ENCODE data around the gene HELZ.
"Not testable (repeated sequence)": the region's sequence is repeated elsewhere in the genome, so short reads cannot be mapped to it uniquely, and the experiment has no call there.

Gene HELZ

GRCh38 chr17:67142030-67142429 lies 103.0 kb downstream of the HELZ start:
- DNase-seq (ENCODE audit: low read depth in 2 of 2), result not testable (repeated sequence)

DNA sequence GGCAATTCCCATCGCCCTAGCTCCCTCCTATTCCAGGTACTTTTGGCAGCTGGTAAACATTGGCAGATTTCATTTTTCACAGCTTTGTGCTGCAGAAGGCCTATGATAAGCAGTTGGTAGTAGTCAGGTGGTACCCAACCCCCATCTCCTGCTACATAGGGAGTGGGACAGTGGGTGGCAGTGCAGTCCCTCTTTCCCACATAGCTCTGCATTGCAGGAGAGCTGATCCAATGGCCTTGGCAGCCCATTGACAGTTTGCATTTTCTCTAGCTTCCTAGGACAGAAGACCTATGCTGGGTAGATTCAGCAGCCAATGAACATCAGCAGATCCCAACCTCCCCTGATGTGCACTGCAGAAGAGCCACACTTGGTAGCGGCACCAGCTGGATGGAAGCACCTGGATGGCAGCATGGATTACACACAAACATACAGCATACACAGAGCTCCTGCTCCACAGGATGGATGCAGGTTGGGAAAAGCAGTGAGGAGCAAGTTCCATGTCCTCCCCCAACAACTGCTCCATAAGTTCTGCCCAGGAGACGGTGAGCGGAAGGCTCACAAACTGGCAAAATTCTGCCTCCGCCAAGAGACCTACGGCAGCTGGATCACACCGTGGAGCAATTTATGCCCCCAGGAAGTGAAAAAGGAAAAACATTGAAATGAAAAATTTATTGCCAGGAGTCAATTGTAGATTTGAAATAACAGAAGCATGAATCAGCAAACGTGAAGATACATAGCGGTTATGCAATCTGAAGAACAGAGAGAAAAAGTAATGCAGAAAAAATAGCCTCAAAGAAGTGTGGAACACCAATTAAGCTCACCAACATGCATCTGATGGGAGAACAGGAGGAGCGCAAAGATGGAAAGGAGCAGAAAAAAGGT lies 105.0 kb downstream of the HELZ start:
- DNase-seq (ENCODE audit: low read depth in 2 of 2), result no peak

GRCh38 chr17:67139289-67139688 lies 105.7 kb downstream of the HELZ start:
- no peak for DNase-seq (ENCODE audit: low read depth in 2 of 2)

DNA sequence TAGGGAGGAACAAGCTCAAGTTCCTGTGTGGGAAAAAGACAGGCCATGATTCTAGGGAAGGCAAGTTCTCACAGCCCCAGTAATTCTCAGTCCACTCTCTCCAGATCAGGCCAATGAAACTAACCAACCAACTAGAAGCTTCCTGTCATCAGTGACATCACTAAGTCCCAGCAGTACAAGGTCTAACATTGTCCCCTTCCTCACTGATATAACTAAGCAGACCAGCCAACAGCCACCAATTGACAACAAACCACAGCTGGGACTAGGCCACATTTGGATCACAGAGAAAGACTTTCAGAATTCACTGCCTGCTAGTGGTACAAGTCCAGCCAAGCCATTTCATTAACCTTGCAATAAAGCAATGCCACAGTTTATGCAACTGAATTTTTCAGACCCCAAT lies 106.6 kb downstream of the HELZ start:
- DNase-seq (ENCODE audit: low read depth in 2 of 2), result no peak

- no peak for DNase-seq (ENCODE audit: low read depth in 2 of 2)
Observed at GRCh38 chr17:67137860-67138259, 107.1 kb downstream of the HELZ start.

GRCh38 chr17:67137026-67137370 lies 108.0 kb downstream of the HELZ start:
- no peak for DNase-seq (ENCODE audit: low read depth in 2 of 2)

- DNase-seq (ENCODE audit: low read depth in 2 of 2), result no peak
Observed at GRCh38 chr17:67136191-67137025, 108.6 kb downstream of the HELZ start.

GRCh38 chr17:67133161-67133560 lies 111.8 kb downstream of the HELZ start:
- no peak for DNase-seq (ENCODE audit: low read depth in 2 of 2)

DNA sequence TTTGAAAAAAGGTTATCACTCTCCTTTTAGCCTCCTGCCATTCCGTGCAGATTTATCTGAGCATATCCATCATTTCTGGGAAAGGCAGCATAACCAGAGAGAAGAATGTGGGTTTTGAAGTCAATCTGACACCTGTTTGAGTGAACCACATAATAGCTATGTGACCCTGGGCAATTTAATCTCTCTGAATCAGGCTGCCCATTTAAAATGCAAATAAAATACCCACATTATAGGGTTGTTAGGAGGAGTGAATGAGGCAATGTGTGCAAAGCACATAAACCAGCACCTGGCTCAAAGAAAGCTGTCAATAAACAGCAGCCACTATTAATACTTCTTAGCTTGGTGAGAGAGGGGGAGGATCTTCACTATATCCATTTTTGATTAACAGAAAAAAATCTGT lies 112.6 kb downstream of the HELZ start:
- no peak for DNase-seq (ENCODE audit: low read depth in 2 of 2)

DNA sequence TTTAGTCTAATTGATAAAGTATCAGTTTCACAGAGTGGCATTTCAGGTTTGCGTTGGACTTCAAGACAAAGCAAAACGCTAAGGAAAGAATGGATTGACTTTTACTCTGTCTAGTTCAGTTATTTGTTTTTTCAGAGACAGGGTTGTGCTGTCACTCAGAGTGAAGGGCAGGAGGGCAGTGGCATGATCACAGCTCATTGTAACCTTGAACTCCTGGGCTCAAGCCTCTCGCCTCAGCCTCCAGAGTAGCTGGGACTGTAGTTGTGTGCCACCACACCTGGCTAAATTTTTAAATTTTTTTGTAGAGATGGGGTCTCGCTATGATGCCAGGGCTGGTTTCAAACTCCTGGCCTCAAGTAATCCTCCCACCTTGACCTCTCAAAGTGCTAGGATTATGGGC lies 114.2 kb downstream of the HELZ start:
- no peak for DNase-seq (ENCODE audit: low read depth in 2 of 2)

DNA sequence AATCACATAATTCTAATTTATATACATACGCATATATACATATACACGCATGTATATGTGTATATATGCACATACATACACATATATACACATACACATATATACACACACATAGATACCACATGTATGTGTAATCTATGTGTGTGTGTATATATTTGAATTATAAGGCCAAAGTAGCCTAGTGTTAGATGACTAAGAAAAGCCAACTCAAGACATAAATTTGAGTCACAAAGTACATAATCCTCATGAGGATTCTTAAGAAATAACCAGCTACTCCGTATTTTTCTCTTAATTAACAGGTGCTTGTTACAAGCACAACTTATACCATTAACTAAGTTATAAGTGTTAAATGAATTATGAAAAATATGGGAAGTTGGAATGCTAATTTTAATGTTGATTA lies 115.7 kb downstream of the HELZ start:
- no peak for DNase-seq (ENCODE audit: low read depth in 2 of 2)

- no peak for DNase-seq (ENCODE audit: low read depth in 2 of 2)
Observed at GRCh38 chr17:67128700-67129099, 116.3 kb downstream of the HELZ start.

DNA sequence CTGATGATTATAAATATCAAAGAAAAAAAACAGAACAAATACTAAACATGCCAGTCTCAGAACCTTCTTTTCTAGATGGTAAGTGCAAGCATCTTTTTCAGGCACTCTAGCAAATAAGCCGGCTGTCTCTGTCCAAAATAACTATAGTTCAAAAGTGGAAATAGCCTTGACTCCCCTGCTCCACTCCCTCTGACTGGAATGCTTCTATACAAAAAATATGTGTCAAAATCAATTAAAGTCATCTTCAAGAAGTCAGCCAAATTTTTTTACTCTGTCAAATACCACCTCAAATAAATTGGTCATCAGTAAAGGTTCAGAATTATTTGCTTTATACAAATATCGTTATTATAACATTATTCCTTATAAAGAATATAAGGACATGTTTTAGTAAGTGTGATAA lies 117.1 kb downstream of the HELZ start:
- no peak for DNase-seq (ENCODE audit: low read depth in 2 of 2)

- no peak for DNase-seq (ENCODE audit: low read depth in 2 of 2)
Observed at GRCh38 chr17:67126983-67127382, 118.0 kb downstream of the HELZ start.

- DNase-seq (ENCODE audit: low read depth in 2 of 2), result not testable (repeated sequence)
Observed at GRCh38 chr17:67126543-67126942, 118.5 kb downstream of the HELZ start.

DNA sequence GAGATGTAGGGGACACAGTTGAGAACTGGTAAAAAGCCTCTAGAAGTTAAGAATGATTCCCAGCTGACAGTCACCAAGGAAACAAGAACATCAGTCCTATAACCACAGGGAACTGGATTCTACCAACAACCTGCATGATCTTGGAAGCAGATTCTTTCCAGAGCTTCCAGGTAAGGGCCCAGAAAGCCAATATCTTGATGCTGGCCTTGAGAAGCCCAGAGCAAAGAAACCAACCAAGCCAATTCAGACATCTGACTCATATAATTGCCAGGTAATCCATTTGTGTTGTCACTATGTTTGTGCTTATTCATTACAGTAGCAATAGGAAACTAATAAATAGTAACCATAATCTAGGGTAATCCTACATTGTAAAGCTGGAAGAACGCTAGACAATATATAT lies 119.1 kb downstream of the HELZ start:
- DNase-seq (ENCODE audit: low read depth in 2 of 2), result no peak

GRCh38 chr17:67125417-67125816 lies 119.6 kb downstream of the HELZ start:
- DNase-seq (ENCODE audit: low read depth in 2 of 2), result no peak

DNA sequence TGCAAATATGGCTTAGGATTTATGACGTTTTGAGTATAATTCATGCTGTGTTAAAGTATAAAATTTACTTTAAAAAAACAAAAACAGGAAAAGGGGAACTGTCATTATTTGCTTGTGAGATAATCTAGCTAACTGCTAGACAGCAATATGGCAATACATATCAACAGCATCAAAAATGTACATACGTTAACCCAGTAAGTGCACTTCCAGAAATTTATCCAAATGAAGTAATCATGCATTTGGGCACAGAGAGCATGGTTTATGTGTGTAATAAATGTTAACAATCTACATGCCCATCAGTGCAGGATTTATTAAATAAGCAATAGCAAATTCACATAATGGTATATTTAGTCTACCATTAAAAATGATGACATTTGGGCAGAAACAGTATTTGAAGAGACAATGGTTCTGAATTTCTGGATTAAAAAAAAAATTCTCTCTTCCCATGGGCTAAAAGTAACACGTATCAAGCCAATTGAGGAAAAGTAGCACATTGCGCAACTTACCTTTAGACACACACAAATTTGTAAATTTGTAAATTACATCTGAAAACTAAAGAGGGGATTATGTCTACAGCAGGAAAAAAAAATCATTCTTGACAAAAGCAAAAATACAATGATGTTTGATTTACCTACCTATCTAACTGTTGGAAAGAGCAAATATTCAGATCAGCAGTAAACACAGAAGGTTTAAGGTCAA lies 120.4 kb downstream of the HELZ start:
- no peak for DNase-seq (ENCODE audit: low read depth in 2 of 2)

- DNase-seq (ENCODE audit: low read depth in 2 of 2), result no peak
Observed at GRCh38 chr17:67123699-67124098, 121.3 kb downstream of the HELZ start.

- DNase-seq (ENCODE audit: low read depth in 2 of 2), result no peak
Observed at GRCh38 chr17:67121316-67121891, 123.6 kb downstream of the HELZ start.

- no peak for DNase-seq (ENCODE audit: low read depth in 2 of 2)
Observed at GRCh38 chr17:67119102-67119501, 125.9 kb downstream of the HELZ start.

GRCh38 chr17:67116045-67116575 lies 128.9 kb downstream of the HELZ start:
- DNase-seq (ENCODE audit: low read depth in 2 of 2), result no peak
